Tibial artery (tissue), 4 donors: Measurements from ENCODE around the gene FKBP11.

ENCODE experiments used
- DNase-seq, 2 donors: peaks; one replicate each; pipeline ENCODE4 v3.0.0-alpha.2; 2019
- H3K27ac ChIP-seq, 2 donors: fragments of 200-600 bp; sonication (generic) in 1 of 2; 1 replicate in 1 of 2; 2 replicates in 1 of 2; pipeline ENCODE4 v1.5.1; 2018 to 2019; ENCODE audit warnings: mild to moderate bottlenecking in 1 of 2
- H3K27me3 ChIP-seq, 2 donors: fragments of 200-600 bp; sonication (generic) in 1 of 2; one replicate each; pipeline versions ENCODE4 v1.5.1 to v1.6.0; 2016 to 2019
- H3K36me3 ChIP-seq, 3 donors: fragments of 200-600 bp; sonication (generic) in 2 of 3; one replicate each; pipeline ENCODE4 v1.5.1; 2016 to 2019; ENCODE audit warnings: mild to moderate bottlenecking in 2 of 3
- H3K4me1 ChIP-seq, 4 donors: fragments of 200-600 bp; sonication (generic) in 2 of 4; 1 replicate in 3 of 4; 2 replicates in 1 of 4; pipeline ENCODE4 v1.5.1; 2016 to 2019
- H3K4me3 ChIP-seq, 2 donors: fragments of 200-600 bp; sonication (generic) in 1 of 2; 1 replicate in 1 of 2; 2 replicates in 1 of 2; pipeline ENCODE4 v1.5.1; 2018 to 2019; ENCODE audit warnings: mild to moderate bottlenecking in 2 of 2
- H3K9me3 ChIP-seq, 3 donors: fragments of 200-600 bp; sonication (generic) in 1 of 3; one replicate each; pipeline ENCODE4 v1.5.1; 2016 to 2019
- intact Hi-C: fragments of 100-400 bp; cut with DNase I; formaldehyde crosslinking; loops from one replicate; pipeline ENCODE4 v1.15.0; 2023; ENCODE audit warnings: low total_unique reads
- TF ChIP-seq, protein P1 (sequence below), 2 experiments: fragments of 200-600 bp in 1 of 2; fragments of 450-650 bp in 1 of 2; IDR thresholded peaks; one replicate each; pipeline ENCODE4 v1.5.1; 2017 to 2019; ENCODE audit warnings: antibody characterized with exemption in 2 of 2, mild to moderate bottlenecking in 1 of 2, moderate library complexity in 1 of 2

Gene FKBP11

DNA sequence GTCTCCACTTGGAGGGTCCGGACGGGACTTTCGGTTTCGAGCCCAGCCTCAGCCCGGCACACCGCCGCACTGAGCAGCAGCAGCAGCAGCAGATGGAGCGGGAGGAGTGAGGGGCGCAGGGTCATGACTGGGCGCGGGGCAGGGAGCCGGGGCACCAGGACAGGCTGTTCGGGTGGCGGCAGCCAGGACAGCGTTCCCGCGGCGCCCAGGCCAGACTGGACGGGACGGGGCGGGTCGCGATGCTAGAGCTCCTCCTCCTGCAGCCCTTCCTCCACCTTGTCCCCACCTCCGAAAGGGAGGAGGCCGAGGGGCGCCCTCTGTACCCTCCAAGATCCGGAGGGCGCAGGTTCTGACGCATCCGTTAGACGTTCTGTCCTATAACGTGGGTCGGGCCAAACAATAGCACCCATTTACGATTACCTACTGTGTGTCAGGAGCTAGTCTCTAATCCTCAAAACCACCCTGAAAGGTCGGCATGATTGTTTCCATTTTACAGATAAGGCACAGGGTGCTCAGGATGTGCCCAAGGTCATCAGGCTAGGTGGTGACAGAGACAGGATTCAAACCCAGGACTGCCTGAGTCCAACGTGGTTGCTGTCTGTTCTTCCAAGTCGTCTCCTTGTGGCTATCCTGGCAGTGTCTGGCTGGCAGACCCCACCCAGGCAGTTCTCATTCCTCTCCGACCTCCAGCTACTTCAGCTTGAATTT, at the start of gene FKBP11:
Gene FKBP11 (minus strand): TSS at position 189 of the 708 bp plus-strand sequence. CDS start 64 bp downstream, at position 125.
- Histone ChIP-seq H3K36me3 (peaks cover 5 to 13% (median 5%) of the 10 kb centered on the region in 3 donors), H3K27me3 (no peaks in the 10 kb centered on the region), H3K4me1 (peaks cover 0 to 17% (median 11%) of the 10 kb centered on the region in 4 donors), H3K9me3 (no peaks in the 10 kb centered on the region), H3K27ac (peak within 1 kb of the TSS; percentile 44 to 50), H3K4me3 (peak within 1 kb of the TSS; percentile 63 to 66)
- DNase-seq = peak; percentile 37 to 80
- intact Hi-C loops = no loop called here
- TF ChIP-seq, protein P1, sequence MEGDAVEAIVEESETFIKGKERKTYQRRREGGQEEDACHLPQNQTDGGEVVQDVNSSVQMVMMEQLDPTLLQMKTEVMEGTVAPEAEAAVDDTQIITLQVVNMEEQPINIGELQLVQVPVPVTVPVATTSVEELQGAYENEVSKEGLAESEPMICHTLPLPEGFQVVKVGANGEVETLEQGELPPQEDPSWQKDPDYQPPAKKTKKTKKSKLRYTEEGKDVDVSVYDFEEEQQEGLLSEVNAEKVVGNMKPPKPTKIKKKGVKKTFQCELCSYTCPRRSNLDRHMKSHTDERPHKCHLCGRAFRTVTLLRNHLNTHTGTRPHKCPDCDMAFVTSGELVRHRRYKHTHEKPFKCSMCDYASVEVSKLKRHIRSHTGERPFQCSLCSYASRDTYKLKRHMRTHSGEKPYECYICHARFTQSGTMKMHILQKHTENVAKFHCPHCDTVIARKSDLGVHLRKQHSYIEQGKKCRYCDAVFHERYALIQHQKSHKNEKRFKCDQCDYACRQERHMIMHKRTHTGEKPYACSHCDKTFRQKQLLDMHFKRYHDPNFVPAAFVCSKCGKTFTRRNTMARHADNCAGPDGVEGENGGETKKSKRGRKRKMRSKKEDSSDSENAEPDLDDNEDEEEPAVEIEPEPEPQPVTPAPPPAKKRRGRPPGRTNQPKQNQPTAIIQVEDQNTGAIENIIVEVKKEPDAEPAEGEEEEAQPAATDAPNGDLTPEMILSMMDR (IDR thresholded peaks at IDR 0.05) = no peak

DNA sequence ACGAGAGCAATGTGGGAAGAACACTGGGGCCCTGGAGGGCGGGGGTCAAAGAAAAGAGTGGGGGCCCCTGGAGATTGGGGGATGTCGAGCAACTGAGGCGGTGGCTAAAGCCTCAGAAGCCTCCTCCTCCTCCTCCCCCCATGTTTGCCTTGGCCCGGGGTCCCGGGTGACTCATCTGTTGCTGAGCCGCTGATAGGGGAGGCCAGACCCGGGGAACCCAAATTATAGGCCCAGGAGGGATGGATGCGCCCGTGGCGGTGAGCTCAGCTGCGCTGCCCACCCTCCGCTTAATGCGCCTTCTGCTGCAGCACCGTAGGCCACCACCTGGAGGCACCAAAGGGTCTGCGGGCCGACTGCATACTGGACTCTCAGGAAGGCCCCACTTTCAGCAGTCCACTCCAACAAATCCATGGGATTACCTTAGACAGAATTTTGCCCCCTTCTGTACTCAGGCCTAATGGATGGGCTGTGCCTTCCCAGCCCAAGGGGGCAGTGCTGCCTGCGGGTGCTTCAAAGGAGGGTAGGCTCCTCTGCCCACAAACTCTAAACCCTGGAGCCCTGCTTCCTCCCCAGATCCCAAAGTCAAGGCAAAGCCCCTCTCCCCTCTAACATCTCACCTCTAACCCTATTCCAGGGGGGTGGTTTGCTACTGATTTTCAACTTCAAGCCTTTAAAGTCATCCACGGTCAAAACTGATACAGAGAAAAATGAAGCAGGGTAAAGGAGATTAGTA, 48.8 kb upstream of the FKBP11 start:
- Histone ChIP-seq H3K9me3 (no peaks in the 10 kb centered on the region), H3K4me3 (no peak overlapping the region), H3K27me3 (peaks cover 13 to 100% of the 10 kb centered on the region in 2 donors), H3K4me1 (peaks cover 10 to 53% (median 47%) of the 10 kb centered on the region in 4 donors), H3K27ac (no peak overlapping the region), H3K36me3 (no peaks in the 10 kb centered on the region)
- intact Hi-C loops = no loop called here
- TF ChIP-seq, protein P1 (IDR thresholded peaks at IDR 0.05) = peak; percentile 48 to 56
- DNase-seq = peak in 1 of 2 donors; percentile 78

DNA sequence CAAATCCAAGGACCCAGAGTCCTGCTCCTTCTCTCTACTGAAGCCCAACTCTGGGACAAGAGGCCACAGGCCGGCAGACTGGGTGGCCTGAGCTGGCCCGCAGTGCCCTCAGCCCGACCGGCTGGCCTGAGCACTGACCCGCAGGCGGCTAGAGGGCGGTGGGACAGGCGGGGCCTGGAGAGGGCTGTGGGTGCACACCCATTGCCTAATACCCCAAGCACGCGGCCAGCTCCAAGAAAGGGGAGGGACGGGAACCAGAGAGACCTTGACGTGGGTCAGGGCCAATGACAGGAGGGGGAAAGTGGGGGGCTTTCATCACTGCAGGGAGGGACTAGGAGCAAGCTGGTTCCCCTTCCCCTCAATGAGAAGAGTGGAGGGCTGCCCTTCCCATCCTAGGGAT, 48.2 kb upstream of the FKBP11 start:
- H3K9me3 ChIP-seq = no peaks in the 10 kb centered on the region
- intact Hi-C loops = no loop called here
- TF ChIP-seq, protein P1 (IDR thresholded peaks at IDR 0.05) = no peak
- peaks cover 4 to 47% (median 42%) of the 10 kb centered on the region in 4 donors for H3K4me1 ChIP-seq
- no peaks in the 10 kb centered on the region for H3K36me3 ChIP-seq
- DNase-seq = peak in 1 of 2 donors; percentile 83
- H3K27me3 ChIP-seq = peaks cover 11 to 96% of the 10 kb centered on the region in 2 donors
- no peak overlapping the region for H3K27ac ChIP-seq
- no peak overlapping the region for H3K4me3 ChIP-seq

DNA sequence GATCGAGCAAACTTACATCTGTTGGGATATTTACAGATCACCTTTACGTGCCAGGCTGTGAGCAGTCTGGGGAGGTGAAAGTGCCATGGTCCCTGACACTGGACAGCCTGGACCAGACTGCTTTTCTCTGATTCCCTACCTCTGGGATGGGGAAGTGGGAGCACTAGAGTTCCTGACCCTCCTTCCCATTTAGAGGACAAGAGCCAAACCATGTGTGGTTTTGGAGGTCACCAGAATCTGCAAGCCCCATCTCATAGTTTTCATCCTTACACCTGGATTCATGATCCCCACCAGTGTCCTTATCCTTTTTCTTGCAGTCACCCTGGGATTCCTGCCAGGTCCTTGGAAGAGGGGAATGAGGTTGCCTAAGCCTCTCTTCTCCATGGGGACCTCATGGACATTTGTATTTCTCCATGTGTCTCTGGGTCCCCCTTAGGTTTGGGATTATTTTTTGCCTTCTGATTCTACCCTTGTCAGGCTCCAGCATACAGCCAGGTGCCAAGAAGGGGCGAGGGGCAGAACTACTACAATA, 47.7 kb upstream of the FKBP11 start:
- Histone ChIP-seq H3K27me3 (peaks cover 7 to 91% of the 10 kb centered on the region in 2 donors), H3K4me3 (no peak overlapping the region), H3K27ac (no peak overlapping the region), H3K9me3 (no peaks in the 10 kb centered on the region), H3K4me1 (peaks cover 0 to 42% (median 37%) of the 10 kb centered on the region in 4 donors), H3K36me3 (no peaks in the 10 kb centered on the region)
- intact Hi-C loops = no loop called here
- TF ChIP-seq, protein P1 (IDR thresholded peaks at IDR 0.05) = no peak
- peak in 1 of 2 donors; percentile 67 for DNase-seq

DNA sequence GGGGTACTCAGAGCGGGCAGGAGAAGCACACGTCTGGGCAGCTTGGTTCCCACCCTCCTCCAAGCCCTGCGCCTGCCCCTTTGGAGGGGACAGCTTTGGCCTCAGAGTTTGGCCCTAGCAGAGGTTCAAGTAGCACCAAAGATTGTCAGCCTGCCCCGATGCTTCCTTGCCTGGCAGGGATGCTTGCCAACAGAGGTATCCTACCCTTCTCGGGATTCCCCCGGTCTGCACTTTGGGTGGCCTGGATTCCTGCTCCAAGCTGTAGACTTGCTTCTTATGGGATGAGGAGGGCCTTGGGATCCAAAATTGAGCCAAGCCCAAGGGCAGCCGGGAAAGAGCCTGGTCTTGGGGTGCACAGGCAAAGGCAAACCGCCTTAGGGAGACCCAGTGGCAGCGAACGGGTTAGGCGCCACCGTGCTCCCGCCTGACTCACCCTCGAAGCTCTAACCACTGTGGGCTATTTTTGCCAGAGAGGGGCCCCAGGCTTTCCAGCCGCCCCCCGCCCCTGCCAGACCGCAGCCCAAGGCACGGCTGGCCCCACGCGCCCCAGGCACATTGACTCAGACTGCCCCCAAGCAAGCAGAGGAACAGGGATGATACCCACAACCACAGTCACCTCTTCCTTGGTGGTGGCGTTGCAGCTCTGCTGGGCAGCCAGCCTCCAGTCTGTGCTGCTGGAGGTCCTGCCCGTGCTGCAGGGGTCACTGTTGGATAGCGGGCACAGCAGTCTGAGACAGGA, 47.1 kb upstream of the FKBP11 start:
- Histone ChIP-seq H3K9me3 (no peaks in the 10 kb centered on the region), H3K36me3 (no peaks in the 10 kb centered on the region), H3K4me1 (peaks cover 0 to 38% (median 32%) of the 10 kb centered on the region in 4 donors), H3K27me3 (peaks cover 4 to 85% of the 10 kb centered on the region in 2 donors), H3K27ac (no peak overlapping the region), H3K4me3 (no peak overlapping the region)
- DNase-seq = no peak
- intact Hi-C loops = no loop called here
- TF ChIP-seq, protein P1 (IDR thresholded peaks at IDR 0.05) = no peak
